ENCODE measurements around the gene LRIT3. TPM values are rescaled to one million over a fixed set of nuclear protein-coding genes. Genes with fewer than 3 reads are reported as not detected.

LRIT3 gene
- total RNA-seq, 2 experiments from 2014 or later: 0.16 TPM

DNA sequence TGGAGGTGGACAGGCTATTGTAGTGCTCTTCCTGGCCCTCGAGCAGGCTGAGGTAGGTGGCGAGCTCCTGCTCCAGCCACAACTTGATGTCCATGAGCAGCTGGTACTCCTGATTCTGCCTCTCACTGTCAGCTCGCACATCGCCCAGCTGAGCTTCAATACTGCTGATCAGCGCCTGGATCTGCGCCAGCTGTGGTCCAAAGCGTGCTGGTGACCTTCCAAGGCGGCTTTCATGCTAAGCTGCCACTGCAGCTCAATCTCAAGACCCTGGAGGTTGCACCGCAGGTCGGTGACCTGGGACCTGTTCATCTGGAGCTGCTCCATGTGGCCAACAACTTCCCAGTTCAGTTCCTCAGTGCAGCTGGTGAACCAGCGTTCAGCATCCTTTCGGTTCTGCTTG, 31.2 kb downstream of the LRIT3 start:
- H3K9me3 Mint-ChIP-seq (ENCODE audit: insufficient read depth): no peaks in the 10 kb centered on the region
- DNase-seq: no peak
- H3K4me3 Mint-ChIP-seq: no peak overlapping the region
- H3K36me3 Mint-ChIP-seq (ENCODE audit: low read depth): no peaks in the 10 kb centered on the region
- H3K4me1 Mint-ChIP-seq (ENCODE audit: low read depth): no peaks in the 10 kb centered on the region
- H3K27me3 Mint-ChIP-seq (ENCODE audit: low read depth): peaks cover 9% of the 10 kb centered on the region
- ChIA-PET POLR2A (no interaction called here), CTCF (no interaction called here)
- no peak for ATAC-seq
- H3K27ac Mint-ChIP-seq: no peak overlapping the region

DNA sequence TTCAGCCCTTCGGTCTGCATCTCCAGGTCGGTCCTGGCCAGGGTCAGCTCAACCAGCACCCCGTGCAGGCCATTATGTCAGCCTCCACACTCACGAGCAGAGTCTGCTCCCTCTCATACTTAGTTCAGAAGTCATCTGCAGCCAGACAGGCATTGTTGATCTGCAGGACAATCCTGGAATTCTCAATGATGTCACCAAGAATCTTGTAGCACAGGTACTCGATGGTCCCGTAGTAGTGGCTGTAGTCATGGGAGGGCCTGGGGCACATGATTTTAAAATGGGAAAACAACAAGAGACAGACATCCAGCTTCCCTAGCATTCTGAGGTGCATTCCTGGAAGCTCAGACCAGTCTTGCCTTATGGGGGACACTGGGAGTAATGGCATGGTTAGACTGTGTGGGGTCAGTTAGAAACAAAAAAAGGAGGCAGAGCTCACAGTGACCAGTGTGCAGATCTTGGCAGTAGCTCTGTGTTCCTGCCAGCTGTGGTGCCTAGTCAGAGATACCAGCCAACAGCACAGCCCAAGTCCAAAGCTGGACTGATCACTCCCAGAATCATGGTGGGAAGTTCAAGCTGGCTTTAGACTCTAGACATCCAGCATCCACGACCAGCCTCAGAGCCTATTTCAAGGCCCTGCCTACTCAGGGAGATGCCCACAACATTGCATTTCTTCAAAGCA, 31.9 kb downstream of the LRIT3 start:
- POLR2A ChIA-PET: no interaction called here
- ATAC-seq (no peak), DNase-seq (no peak)
- Mint-ChIP-seq H3K9me3 (ENCODE audit: insufficient read depth) (no peaks in the 10 kb centered on the region), H3K4me3 (no peak overlapping the region), H3K36me3 (ENCODE audit: low read depth) (no peaks in the 10 kb centered on the region), H3K4me1 (ENCODE audit: low read depth) (no peaks in the 10 kb centered on the region), H3K27me3 (ENCODE audit: low read depth) (peaks cover 9% of the 10 kb centered on the region), H3K27ac (no peak overlapping the region)
- CTCF ChIA-PET: no interaction called here

DNA sequence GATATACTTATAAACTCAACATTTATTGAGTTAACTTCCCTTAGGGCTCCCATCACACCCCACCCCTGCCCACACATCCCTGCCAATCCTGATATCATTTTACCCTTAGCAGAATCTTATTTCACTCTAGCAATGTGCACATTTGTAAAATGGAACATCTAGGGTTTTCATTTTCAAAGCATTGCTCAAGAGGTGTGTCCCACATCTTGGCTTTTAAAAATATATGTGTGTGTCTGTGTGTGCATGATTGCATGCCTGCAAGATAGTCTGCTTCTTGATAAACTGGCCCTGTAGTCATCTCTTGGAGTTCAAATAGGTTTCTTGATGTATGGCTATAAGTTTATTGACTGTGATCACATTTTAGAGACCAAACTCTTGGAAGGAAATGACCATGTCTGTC, 38.4 kb downstream of the LRIT3 start:
- no peak for DNase-seq
- H3K27me3 Mint-ChIP-seq (ENCODE audit: low read depth): peaks cover 7% of the 10 kb centered on the region
- no peaks in the 10 kb centered on the region for H3K4me1 Mint-ChIP-seq (ENCODE audit: low read depth)
- ChIA-PET POLR2A (no interaction called here), CTCF (no interaction called here)
- ATAC-seq: no peak
- H3K27ac Mint-ChIP-seq: no peak overlapping the region
- no peaks in the 10 kb centered on the region for H3K36me3 Mint-ChIP-seq (ENCODE audit: low read depth)
- no peak overlapping the region for H3K4me3 Mint-ChIP-seq
- no peaks in the 10 kb centered on the region for H3K9me3 Mint-ChIP-seq (ENCODE audit: insufficient read depth)

DNA sequence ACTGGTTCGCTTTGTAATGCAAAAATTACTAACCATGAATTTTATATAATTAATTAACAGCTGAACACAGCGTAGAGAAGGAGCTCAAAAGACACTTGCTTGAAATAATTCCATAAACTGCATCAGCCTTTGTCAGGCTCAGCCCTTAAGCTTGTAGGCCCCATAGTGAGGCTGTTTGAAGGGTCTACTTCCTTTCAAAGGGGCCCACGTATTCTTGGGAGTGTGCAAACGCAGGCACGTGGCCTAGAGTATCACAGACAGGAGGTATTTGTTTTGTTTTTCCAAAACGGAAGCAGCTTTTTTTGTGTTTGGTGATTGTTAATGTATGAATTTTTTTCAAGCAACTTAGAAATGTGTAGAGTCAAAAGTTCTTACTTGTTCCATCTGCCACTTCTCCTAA, 39.2 kb downstream of the LRIT3 start:
- Mint-ChIP-seq H3K4me3 (no peak overlapping the region), H3K4me1 (ENCODE audit: low read depth) (no peaks in the 10 kb centered on the region), H3K36me3 (ENCODE audit: low read depth) (no peaks in the 10 kb centered on the region), H3K27ac (no peak overlapping the region), H3K27me3 (ENCODE audit: low read depth) (peaks cover 6% of the 10 kb centered on the region), H3K9me3 (ENCODE audit: insufficient read depth) (no peaks in the 10 kb centered on the region)
- ChIA-PET POLR2A (no interaction called here), CTCF (no interaction called here)
- DNase-seq: no peak
- no peak for ATAC-seq

DNA sequence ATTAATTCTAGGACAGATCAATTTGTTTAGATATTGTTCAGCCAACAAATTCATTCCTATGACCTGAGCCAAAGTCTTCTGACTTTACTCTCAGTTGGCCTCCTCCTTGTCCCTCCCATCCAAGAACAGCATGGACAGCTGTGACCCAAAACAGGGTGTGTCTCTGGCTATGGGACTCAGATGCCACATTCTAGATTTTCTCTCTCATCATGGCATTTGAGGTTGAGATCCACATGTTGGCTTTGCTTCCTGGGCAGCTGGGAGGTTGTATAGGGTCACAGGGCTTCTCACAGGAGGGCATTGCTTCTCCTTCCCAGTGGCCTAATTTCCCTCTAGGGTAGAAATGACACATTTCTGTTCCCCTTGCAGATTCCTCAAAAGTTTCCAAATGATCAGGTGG, 42.2 kb downstream of the LRIT3 start:
- Mint-ChIP-seq H3K36me3 (ENCODE audit: low read depth) (no peaks in the 10 kb centered on the region), H3K27me3 (ENCODE audit: low read depth) (no peaks in the 10 kb centered on the region), H3K4me3 (no peak overlapping the region), H3K27ac (no peak overlapping the region), H3K9me3 (ENCODE audit: insufficient read depth) (no peaks in the 10 kb centered on the region), H3K4me1 (ENCODE audit: low read depth) (no peaks in the 10 kb centered on the region)
- POLR2A ChIA-PET: no interaction called here
- ATAC-seq (no peak), DNase-seq (no peak)
- CTCF ChIA-PET: no interaction called here

DNA sequence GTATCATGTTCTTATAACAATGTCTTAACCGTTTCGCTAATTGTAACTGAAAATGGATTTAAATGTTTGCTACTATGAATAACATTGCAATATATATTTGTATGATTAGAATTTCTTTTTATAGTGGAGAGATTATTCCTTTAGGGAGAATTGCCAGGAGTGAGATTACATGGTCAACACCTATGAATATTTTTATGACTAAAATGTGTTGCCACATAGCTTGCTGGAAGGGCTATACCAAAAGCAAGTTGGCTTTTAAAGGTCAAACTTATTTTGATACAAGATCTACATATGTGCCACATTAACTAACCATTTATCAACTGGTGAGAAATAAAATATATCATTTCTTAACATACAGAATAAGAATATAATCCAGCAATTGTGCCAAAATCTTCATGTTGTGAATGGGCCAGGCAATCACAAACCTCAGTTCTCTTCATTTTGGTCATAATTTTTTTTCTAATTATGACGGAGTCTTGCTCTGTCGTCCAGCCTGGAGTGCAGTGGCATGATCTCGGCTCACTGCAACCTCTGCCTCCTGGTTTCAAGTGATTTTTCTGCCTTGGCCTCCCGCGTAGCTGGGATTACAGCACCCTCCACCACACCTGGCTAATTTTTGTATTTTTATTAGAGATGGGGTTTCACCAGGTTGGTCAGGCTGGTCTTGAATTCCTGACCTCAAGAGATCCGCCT, 54.8 kb downstream of the LRIT3 start:
- ATAC-seq: no peak
- DNase-seq: no peak
- H3K27ac Mint-ChIP-seq: no peak overlapping the region
- H3K4me3 Mint-ChIP-seq: no peak overlapping the region
- H3K4me1 Mint-ChIP-seq (ENCODE audit: low read depth): no peaks in the 10 kb centered on the region
- H3K27me3 Mint-ChIP-seq (ENCODE audit: low read depth): peaks cover 16% of the 10 kb centered on the region
- H3K9me3 Mint-ChIP-seq (ENCODE audit: insufficient read depth): no peaks in the 10 kb centered on the region
- ChIA-PET CTCF (no interaction called here), POLR2A (no interaction called here)
- no peaks in the 10 kb centered on the region for H3K36me3 Mint-ChIP-seq (ENCODE audit: low read depth)

DNA sequence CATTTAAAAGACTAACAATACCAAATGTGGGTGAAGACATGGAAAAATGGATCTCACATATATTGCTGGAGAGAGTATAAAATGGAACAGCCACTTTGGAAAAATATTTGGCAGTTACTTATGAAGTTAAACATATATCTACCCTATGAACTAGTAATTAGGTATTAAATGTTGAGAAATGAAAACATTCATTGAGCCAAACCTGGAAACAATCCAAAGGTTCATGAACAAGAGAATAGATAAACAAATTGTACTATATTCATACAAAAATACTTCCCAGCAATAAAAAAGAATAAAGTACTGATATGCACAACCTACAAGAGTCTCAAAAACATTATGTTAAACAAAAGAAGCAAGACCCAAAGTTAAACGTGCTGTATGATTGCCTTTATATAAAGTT, 60.8 kb downstream of the LRIT3 start:
- H3K4me1 Mint-ChIP-seq (ENCODE audit: low read depth): no peaks in the 10 kb centered on the region
- no peak overlapping the region for H3K4me3 Mint-ChIP-seq
- H3K36me3 Mint-ChIP-seq (ENCODE audit: low read depth): no peaks in the 10 kb centered on the region
- H3K27me3 Mint-ChIP-seq (ENCODE audit: low read depth): peaks cover 22% of the 10 kb centered on the region
- ChIA-PET CTCF (no interaction called here), POLR2A (no interaction called here)
- H3K27ac Mint-ChIP-seq: no peak overlapping the region
- no peak for DNase-seq
- no peaks in the 10 kb centered on the region for H3K9me3 Mint-ChIP-seq (ENCODE audit: insufficient read depth)
- ATAC-seq: no peak

DNA sequence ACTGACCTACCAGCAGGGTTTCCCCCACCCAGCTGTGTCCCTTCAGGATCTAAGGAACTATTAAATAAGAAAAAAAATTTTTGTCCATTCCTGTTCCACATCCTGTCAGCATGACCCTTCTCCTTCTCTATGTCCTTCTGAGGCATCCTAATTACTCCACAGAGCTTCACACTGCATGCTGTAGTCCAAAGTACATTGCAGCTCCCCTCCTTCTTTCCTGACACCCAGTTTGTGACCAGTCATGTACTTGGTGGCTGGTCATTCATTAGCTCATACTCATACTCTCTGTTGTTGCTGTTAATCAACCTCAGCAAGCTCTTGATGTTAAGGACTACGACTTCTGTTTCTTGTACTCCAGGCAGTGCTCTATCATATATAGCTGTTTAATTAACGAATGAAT, 62.3 kb downstream of the LRIT3 start:
- no peak for DNase-seq
- ChIA-PET POLR2A (no interaction called here), CTCF (interaction anchor here (0.7 kb wide), 1 partner anchor 141 kb away, joined by 3 read pairs; no protein-coding TSS in a partner anchor)
- H3K4me3 Mint-ChIP-seq: no peak overlapping the region
- ATAC-seq: no peak
- H3K27me3 Mint-ChIP-seq (ENCODE audit: low read depth): peaks cover 31% of the 10 kb centered on the region
- H3K27ac Mint-ChIP-seq: no peak overlapping the region
- no peaks in the 10 kb centered on the region for H3K4me1 Mint-ChIP-seq (ENCODE audit: low read depth)
- H3K9me3 Mint-ChIP-seq (ENCODE audit: insufficient read depth): no peaks in the 10 kb centered on the region
- no peaks in the 10 kb centered on the region for H3K36me3 Mint-ChIP-seq (ENCODE audit: low read depth)

DNA sequence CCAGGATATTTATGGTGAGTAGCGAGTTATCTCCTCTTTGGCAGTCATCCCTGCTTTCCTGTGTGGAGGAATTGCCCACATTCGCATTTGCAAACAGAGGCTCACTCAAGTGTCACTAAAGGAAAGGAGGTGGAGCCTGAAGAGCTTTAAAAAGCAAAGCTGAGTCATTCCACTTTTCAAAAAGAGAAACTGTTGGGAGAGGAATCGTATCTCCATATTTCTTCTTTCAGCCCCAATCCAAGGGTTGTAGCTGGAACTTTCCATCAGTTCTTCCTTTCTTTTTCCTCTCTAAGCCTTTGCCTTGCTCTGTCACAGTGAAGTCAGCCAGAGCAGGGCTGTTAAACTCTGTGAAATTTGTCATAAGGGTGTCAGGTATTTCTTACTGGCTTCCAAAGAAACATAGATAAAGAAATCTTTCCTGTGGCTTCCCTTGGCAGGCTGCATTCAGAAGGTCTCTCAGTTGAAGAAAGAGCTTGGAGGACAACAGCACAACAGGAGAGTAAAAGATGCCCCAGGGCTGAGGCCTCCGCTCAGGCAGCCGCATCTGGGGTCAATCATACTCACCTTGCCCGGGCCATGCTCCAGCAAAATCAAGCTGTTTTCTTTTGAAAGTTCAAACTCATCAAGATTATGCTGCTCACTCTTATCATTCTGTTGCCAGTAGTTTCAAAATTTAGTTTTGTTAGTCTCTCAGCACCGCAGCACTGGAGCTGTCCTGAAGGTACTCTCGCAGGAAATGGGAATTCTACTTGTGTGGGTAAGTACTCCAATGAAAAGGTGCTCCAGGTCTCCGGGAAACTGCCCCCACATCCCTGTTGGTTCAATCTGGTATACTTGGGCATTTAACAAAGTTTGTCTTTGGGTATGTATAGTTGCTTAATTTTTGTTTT, 65.0 kb downstream of the LRIT3 start, which contains the start of gene EGF:
EGF (plus strand) TSS at position 178 of the 890 bp plus-strand sequence; CDS start at position 631, 453 bp downstream.
- no peak for ATAC-seq
- Mint-ChIP-seq H3K27ac (no peak within 1 kb of the TSS), H3K36me3 (ENCODE audit: low read depth) (no peaks in the 10 kb centered on the region), H3K9me3 (ENCODE audit: insufficient read depth) (no peaks in the 10 kb centered on the region), H3K4me3 (no peak within 1 kb of the TSS), H3K27me3 (ENCODE audit: low read depth) (peaks cover 13% of the 10 kb centered on the region), H3K4me1 (ENCODE audit: low read depth) (no peaks in the 10 kb centered on the region)
- POLR2A ChIA-PET: no interaction called here
- DNase-seq: no peak
- CTCF ChIA-PET: no interaction called here

DNA sequence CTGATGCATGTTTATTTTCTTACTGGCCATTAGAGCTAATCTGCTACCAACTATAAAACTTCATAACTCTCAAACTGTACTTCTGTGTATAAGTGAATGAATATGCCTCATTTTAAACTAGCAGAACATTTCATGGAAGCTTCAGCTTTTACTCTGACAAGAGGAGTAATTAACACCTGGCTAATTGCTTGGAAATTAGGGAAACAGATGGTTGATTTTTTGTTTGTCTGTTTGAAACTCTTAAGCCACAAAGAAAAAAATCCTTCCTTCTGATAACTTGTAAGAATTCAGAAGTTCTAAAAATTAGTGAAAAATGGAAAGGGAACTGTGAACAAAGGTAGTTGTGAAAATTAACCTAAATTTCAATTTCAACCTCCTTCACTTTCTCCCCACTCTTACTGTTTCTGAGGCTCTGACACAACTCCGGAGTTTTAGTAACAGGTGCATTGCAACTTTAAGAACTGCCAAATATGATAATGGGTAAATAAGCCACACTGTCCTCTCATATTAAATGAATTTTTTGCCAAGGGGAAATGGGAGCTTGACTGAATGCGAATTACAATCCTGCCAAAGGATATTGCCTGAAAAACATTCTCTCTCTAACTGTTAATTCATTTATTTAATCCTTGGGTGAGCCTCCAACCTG, 65.8 kb downstream of the LRIT3 start:
- no peak overlapping the region for H3K27ac Mint-ChIP-seq
- ATAC-seq: no peak

DNA sequence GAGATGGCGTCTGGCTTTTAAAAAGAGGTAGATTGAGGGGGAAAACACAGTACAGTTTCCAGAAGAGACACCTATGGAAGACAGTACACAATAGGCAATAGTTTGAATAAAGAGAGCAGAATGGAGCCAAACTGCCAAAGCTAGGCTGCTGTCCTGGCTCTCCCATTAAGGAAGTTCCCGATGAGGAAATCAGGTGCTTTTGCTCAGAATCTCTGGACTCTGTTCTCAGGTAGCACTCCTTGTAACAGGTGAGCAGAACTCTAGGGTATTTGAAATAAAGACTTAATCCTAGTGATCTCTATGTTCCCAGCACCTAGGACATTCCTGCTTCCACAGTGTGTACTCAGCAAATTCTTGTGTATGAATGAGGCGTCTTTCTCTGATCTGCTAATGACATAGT, 66.4 kb downstream of the LRIT3 start:
- ATAC-seq (no peak), DNase-seq (no peak)
- H3K4me1 Mint-ChIP-seq (ENCODE audit: low read depth): no peaks in the 10 kb centered on the region
- H3K36me3 Mint-ChIP-seq (ENCODE audit: low read depth): no peaks in the 10 kb centered on the region
- H3K27ac Mint-ChIP-seq: no peak overlapping the region
- POLR2A ChIA-PET: no interaction called here
- H3K4me3 Mint-ChIP-seq: no peak overlapping the region
- peaks cover 13% of the 10 kb centered on the region for H3K27me3 Mint-ChIP-seq (ENCODE audit: low read depth)
- CTCF ChIA-PET: no interaction called here
- no peaks in the 10 kb centered on the region for H3K9me3 Mint-ChIP-seq (ENCODE audit: insufficient read depth)

More for the DNA sequence above, 65.8 kb downstream of the LRIT3 start:
- CTCF ChIA-PET: no interaction called here
- POLR2A ChIA-PET: no interaction called here
- H3K9me3 Mint-ChIP-seq (ENCODE audit: insufficient read depth): no peaks in the 10 kb centered on the region
- no peak for DNase-seq
- H3K4me1 Mint-ChIP-seq (ENCODE audit: low read depth): no peaks in the 10 kb centered on the region
- H3K27me3 Mint-ChIP-seq (ENCODE audit: low read depth): peaks cover 13% of the 10 kb centered on the region
- no peak overlapping the region for H3K4me3 Mint-ChIP-seq
- no peaks in the 10 kb centered on the region for H3K36me3 Mint-ChIP-seq (ENCODE audit: low read depth)

Measured in activated CD8-positive, alpha-beta T cell treated with anti-CD3 and anti-CD28 coated beads, Interleukin-2, amount 10 ng/mL, durations not matched to agents 7 days and 5 days (primary cell).